ENCODE data around the gene POLR1D.

The POLR1D gene

DNA sequence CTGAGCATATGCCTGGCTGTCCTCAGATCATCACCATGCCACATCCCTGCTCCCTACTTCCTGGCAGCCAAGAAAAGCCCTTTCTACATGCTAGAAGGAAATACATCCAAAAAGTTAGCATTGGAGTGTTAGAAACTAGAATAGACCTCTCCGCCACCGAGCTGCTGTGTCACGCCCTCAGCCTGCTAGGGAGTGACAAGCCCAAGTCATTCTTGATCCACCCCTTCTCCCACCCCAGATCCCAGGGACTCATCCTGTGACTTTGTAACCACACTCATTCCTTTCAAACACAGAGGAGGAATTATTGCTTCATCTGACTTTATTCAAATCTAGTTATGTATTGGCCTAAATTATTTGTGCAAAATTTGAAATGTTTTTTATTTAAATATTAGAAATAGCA is 45.3 kb downstream of the POLR1D start:
- Histone ChIP-seq H3K4me3 (replicated peaks; ENCODE audit: insufficient read depth, low read length) (no peak overlapping the region), H3K27me3 (ENCODE audit: insufficient read depth, poor library complexity, severe bottlenecking) (no peaks in the 10 kb centered on the region), H3K27ac (replicated peaks) (no peak overlapping the region)
- TF ChIP-seq GABPA (IDR thresholded peaks at IDR 0.05; ENCODE audit: low read depth) = no peak
- TF ChIP-seq, protein P1, sequence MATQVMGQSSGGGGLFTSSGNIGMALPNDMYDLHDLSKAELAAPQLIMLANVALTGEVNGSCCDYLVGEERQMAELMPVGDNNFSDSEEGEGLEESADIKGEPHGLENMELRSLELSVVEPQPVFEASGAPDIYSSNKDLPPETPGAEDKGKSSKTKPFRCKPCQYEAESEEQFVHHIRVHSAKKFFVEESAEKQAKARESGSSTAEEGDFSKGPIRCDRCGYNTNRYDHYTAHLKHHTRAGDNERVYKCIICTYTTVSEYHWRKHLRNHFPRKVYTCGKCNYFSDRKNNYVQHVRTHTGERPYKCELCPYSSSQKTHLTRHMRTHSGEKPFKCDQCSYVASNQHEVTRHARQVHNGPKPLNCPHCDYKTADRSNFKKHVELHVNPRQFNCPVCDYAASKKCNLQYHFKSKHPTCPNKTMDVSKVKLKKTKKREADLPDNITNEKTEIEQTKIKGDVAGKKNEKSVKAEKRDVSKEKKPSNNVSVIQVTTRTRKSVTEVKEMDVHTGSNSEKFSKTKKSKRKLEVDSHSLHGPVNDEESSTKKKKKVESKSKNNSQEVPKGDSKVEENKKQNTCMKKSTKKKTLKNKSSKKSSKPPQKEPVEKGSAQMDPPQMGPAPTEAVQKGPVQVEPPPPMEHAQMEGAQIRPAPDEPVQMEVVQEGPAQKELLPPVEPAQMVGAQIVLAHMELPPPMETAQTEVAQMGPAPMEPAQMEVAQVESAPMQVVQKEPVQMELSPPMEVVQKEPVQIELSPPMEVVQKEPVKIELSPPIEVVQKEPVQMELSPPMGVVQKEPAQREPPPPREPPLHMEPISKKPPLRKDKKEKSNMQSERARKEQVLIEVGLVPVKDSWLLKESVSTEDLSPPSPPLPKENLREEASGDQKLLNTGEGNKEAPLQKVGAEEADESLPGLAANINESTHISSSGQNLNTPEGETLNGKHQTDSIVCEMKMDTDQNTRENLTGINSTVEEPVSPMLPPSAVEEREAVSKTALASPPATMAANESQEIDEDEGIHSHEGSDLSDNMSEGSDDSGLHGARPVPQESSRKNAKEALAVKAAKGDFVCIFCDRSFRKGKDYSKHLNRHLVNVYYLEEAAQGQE (IDR thresholded peaks at IDR 0.05; ENCODE audit: insufficient replicate concordance, low read depth) = no peak
- TF ChIP-seq, protein P2, sequence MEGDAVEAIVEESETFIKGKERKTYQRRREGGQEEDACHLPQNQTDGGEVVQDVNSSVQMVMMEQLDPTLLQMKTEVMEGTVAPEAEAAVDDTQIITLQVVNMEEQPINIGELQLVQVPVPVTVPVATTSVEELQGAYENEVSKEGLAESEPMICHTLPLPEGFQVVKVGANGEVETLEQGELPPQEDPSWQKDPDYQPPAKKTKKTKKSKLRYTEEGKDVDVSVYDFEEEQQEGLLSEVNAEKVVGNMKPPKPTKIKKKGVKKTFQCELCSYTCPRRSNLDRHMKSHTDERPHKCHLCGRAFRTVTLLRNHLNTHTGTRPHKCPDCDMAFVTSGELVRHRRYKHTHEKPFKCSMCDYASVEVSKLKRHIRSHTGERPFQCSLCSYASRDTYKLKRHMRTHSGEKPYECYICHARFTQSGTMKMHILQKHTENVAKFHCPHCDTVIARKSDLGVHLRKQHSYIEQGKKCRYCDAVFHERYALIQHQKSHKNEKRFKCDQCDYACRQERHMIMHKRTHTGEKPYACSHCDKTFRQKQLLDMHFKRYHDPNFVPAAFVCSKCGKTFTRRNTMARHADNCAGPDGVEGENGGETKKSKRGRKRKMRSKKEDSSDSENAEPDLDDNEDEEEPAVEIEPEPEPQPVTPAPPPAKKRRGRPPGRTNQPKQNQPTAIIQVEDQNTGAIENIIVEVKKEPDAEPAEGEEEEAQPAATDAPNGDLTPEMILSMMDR (IDR thresholded peaks at IDR 0.05; ENCODE audit: insufficient read depth, low read length) = no peak
- no peak for TF ChIP-seq POLR2AphosphoS5 (IDR thresholded peaks at IDR 0.05; ENCODE audit: low read depth)
- no peak for TF ChIP-seq SPI1 (IDR thresholded peaks at IDR 0.05; ENCODE audit: borderline replicate concordance, low read depth)
- no peak for DNase-seq (ENCODE audit: low read depth in 1 of 2, low spot score in 1 of 2)

DNA sequence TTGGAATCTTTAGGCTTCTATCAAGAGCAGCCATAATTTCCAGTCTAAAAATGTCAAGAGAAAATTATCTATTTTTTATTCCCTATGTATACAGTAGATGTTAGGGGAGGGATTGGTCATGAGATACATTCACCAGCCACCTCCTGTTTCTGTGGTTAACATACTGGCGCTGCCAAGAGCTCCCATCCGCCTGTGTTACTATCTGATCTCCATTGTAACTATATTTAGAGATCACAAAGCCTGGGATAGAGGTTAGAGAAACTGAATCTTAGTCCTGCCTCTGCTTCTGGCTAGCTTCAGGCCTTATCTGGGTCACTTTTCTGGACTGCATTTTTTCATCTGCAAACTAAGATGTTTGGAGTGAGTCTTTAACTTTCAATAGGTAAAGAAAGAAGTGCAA is 46.3 kb downstream of the POLR1D start:
- H3K27me3 ChIP-seq (ENCODE audit: insufficient read depth, poor library complexity, severe bottlenecking) = no peaks in the 10 kb centered on the region
- H3K4me3 ChIP-seq (replicated peaks; ENCODE audit: insufficient read depth, low read length) = no peak overlapping the region
- no peak for TF ChIP-seq POLR2AphosphoS5 (IDR thresholded peaks at IDR 0.05; ENCODE audit: low read depth)
- TF ChIP-seq, protein P2 (IDR thresholded peaks at IDR 0.05; ENCODE audit: insufficient read depth, low read length) = no peak
- TF ChIP-seq GABPA (IDR thresholded peaks at IDR 0.05; ENCODE audit: low read depth) = no peak
- no peak for TF ChIP-seq SPI1 (IDR thresholded peaks at IDR 0.05; ENCODE audit: borderline replicate concordance, low read depth)
- no peak for DNase-seq (ENCODE audit: low read depth in 1 of 2, low spot score in 1 of 2)
- no peak overlapping the region for H3K27ac ChIP-seq (replicated peaks)

DNA sequence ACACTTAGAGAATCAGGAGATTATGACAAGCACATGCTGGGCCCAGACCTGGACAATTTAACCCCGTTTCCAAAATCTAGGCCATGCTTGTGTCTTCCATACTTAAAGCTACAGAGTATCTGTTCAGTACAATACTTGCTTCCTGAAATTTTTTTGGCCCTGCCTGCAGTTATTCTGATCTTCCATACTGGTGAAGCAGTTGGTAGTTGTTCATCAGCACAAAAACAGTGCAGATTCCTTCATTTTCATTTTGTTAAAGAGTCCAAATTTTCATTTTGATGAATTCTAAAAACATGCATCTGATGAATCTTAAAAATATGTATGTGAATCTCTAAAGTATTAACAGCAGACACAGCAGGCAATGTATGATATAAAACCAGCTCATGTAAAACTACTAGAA is 49.2 kb downstream of the POLR1D start:
- Histone ChIP-seq H3K4me3 (replicated peaks; ENCODE audit: insufficient read depth, low read length) (no peak overlapping the region), H3K27ac (replicated peaks) (no peak overlapping the region), H3K27me3 (ENCODE audit: insufficient read depth, poor library complexity, severe bottlenecking) (no peaks in the 10 kb centered on the region)
- TF ChIP-seq SPI1 (IDR thresholded peaks at IDR 0.05; ENCODE audit: borderline replicate concordance, low read depth) (no peak), POLR2AphosphoS5 (IDR thresholded peaks at IDR 0.05; ENCODE audit: low read depth) (no peak), GABPA (IDR thresholded peaks at IDR 0.05; ENCODE audit: low read depth) (no peak)
- TF ChIP-seq, protein P1 (IDR thresholded peaks at IDR 0.05; ENCODE audit: insufficient replicate concordance, low read depth) = no peak
- TF ChIP-seq, protein P2 (IDR thresholded peaks at IDR 0.05; ENCODE audit: insufficient read depth, low read length) = no peak
- no peak for DNase-seq (ENCODE audit: low read depth in 1 of 2, low spot score in 1 of 2)

DNA sequence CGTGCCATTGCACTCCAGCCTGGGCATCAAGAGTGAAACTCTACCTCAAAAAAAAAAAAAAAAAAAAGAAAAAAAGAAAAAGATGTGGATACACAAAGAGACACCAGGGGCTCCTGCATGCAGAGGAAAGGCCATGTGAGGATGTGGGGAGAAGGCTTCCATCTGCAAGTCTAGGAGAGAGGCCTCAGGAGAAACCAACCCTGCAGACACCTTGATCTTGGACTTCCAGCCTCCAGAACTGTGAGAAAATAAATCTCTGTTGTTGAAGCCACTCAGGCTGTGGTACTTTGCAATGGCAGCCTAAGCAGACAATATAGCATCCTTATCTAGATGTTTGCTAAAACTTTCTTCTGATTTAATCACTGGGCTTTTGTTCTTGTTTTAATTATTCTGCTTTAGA is 50.3 kb downstream of the POLR1D start:
- no peak for DNase-seq (ENCODE audit: low read depth in 1 of 2, low spot score in 1 of 2)
- no peak overlapping the region for H3K27ac ChIP-seq (replicated peaks)
- H3K27me3 ChIP-seq (ENCODE audit: insufficient read depth, poor library complexity, severe bottlenecking) = no peaks in the 10 kb centered on the region
- no peak for TF ChIP-seq GABPA (IDR thresholded peaks at IDR 0.05; ENCODE audit: low read depth)
- TF ChIP-seq, protein P2 (IDR thresholded peaks at IDR 0.05; ENCODE audit: insufficient read depth, low read length) = no peak
- H3K4me3 ChIP-seq (replicated peaks; ENCODE audit: insufficient read depth, low read length) = no peak overlapping the region
